ENCODE data around the gene TMPRSS7. TPM values are rescaled to one million over a fixed set of nuclear protein-coding genes. Genes with fewer than 3 reads are reported as not detected.
A peak's percentile ranks its signal among the peaks of the same experiment; 100 is the strongest.

TMPRSS7 gene
- total and polyA plus RNA-seq, 2 of the 8 experiments (the other 6 are each of a cell fraction or from before 2014, with no cell fraction given) = not detected

DNA sequence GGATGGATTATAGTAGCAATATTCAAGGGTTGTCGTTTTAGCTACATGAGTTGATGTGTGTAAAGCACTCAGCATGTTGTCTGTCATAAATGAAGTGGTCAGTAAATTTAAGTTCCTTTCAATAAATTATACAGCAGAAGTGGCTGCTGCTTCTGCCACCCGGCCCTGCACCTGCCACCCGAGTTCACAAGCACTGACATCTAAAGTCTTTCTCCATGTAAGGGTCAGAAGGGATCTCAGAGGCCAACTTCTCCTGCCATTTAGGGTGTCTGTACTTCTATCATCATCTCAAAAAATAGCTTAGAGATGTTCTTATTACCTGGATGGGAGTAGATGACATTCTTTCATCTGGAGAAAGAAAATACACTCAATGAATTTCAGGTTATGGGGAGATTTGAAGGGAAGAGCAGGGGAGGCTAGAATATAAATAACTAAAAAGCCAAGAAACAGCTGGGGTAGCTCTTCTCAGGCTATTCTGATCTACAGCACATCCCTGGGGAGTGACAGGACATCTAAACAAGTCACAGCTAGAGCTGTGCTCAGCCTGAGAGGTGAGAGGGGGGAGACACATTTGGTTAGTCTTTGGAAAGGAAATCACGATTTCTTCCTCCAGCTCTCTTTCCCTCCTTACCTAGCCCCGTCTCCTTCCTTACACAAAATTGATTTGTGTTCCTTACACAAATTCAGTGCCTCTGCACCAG lies 90.5 kb downstream of the TMPRSS7 start:
- Histone ChIP-seq H2BK15ac (ENCODE audit: low read length) (no peak overlapping the region), H4K91ac (replicated peaks; ENCODE audit: insufficient read length, low read length) (no peak overlapping the region), H2BK12ac (ENCODE audit: low read depth, low read length) (0 out of 2 replicates have a peak overlapping the region, but pooled peaks have one; percentile 11), H3K4me2 (ENCODE audit: insufficient read depth in 1 of 2, low read depth in 2 of 2, low read length in 2 of 2) (no peak overlapping the region; a peak in 1 of 4 replicates), H3K4ac (replicated peaks; ENCODE audit: insufficient read length, low read depth, low read length) (no peak overlapping the region), H2AK5ac (ENCODE audit: low read depth, low read length) (no peak overlapping the region), H2BK20ac (ENCODE audit: low read length) (no peak overlapping the region), H3K23ac (ENCODE audit: insufficient read length) (no peak overlapping the region), H4K8ac (ENCODE audit: extremely low read depth, insufficient read depth, low read length) (no peak overlapping the region), H2BK120ac (replicated peaks; ENCODE audit: low read depth, low read length) (no peak overlapping the region), H3K23me2 (ENCODE audit: low read depth, low read length) (no peaks in the 10 kb centered on the region), H3K9me3 (ENCODE audit: insufficient read depth in 2 of 2, low read depth in 1 of 2, low read length in 1 of 2) (no peaks in the 10 kb centered on the region), H3K27me3 (replicated peaks in 1 of 4; ENCODE audit: control insufficient read depth in 3 of 4, extremely low read depth in 1 of 4, insufficient read depth in 3 of 4, low read length in 3 of 4) (no peaks in the 10 kb centered on the region), H3K79me2 (ENCODE audit: control insufficient read depth in 1 of 2, insufficient read depth in 2 of 2, low read length in 2 of 2) (no peaks in the 10 kb centered on the region), H3K27ac (ENCODE audit: low read depth, low read length) (no peak overlapping the region), H3K9ac (replicated peaks in 1 of 4; ENCODE audit: extremely low read depth in 1 of 4, low read depth in 3 of 4, low read length in 3 of 4) (no peak overlapping the region), H3K36me3 (ENCODE audit: control insufficient read depth in 2 of 4, insufficient read depth in 4 of 4, low read length in 3 of 4) (no peaks in the 10 kb centered on the region; a peak in 1 of 8 replicates), H4K5ac (ENCODE audit: insufficient read length, low read depth, low read length) (no peak overlapping the region), H4K20me1 (replicated peaks in 1 of 2; ENCODE audit: control insufficient read depth in 1 of 2, insufficient read depth in 2 of 2, low read length in 2 of 2) (no peaks in the 10 kb centered on the region), H2AFZ (ENCODE audit: low read length) (no peak overlapping the region), H3K56ac (replicated peaks; ENCODE audit: insufficient read length, low read depth, low read length) (no peak overlapping the region), H3K14ac (ENCODE audit: insufficient read length) (no peak overlapping the region), H3K79me1 (ENCODE audit: low read depth, low read length) (no peaks in the 10 kb centered on the region), H3K4me1 (replicated peaks in 1 of 4; ENCODE audit: control insufficient read depth in 3 of 4, insufficient read depth in 4 of 4, low read length in 3 of 4) (peaks cover 0 to 16% (median 11%) of the 10 kb centered on the region in 4 experiments; a peak in 5 of 7 replicates), H3K4me3 (ENCODE audit: extremely low read depth in 1 of 4, insufficient read depth in 2 of 4, low read depth in 3 of 4, low read length in 4 of 4) (no peak overlapping the region), H2BK5ac (ENCODE audit: low read depth, low read length) (no peak overlapping the region), H3K18ac (ENCODE audit: extremely low read depth, low read length) (no peak overlapping the region; the same call in 1 of the 2 replicates)
- DNase-seq (ENCODE audit: low read depth in 1 of 2, low spot score in 2 of 2) = no peak
- no peak for FAIRE-seq
- ChIA-PET POLR2A (ENCODE audit: partially characterized antibody) (interaction anchor here (1.3 kb wide), 1 partner anchor 265 kb away, joined by 4 read pairs; no protein-coding TSS in a partner anchor), CTCF (ENCODE audit: partially characterized antibody) (interaction anchor here (0.6 to 5.1 kb wide), 13 partner anchors 9 to 910 kb away, joined by 3 to 31 read pairs (median 4); partner anchors contain the start of gene SLC9C1)
- WGBS, 2 experiments (ENCODE audit: extremely low coverage in 1 of 2, insufficient coverage in 1 of 2, insufficient read length in 1 of 2, insufficient replicate concordance in 2 of 2, low coverage in 1 of 2, low lambda C conversion rate in 2 of 2, missing lambda C conversion rate in 1 of 2) = 80% methylated on average over 4 of the region's 5 CpGs; no CpG with 5 or more reads in 1 of the 2 experiments
- no peak for TF ChIP-seq SP2 (IDR thresholded peaks at IDR 0.05; ENCODE audit: low read length)
- no peak for TF ChIP-seq SIRT6 (IDR thresholded peaks at IDR 0.05; ENCODE audit: low read length)
- TF ChIP-seq KDM5A (IDR thresholded peaks at IDR 0.05; ENCODE audit: low read length) = no peak
- no peak for TF ChIP-seq EZH2 (IDR thresholded peaks at IDR 0.05; ENCODE audit: low read depth, low read length, severe bottlenecking)
- TF ChIP-seq GTF2F1 (IDR thresholded peaks at IDR 0.05; ENCODE audit: borderline replicate concordance, low read depth, low read length) = no peak
- TF ChIP-seq KDM1A (IDR thresholded peaks at IDR 0.05; ENCODE audit: borderline replicate concordance, low read length) = no peak
- TF ChIP-seq, protein P1, sequence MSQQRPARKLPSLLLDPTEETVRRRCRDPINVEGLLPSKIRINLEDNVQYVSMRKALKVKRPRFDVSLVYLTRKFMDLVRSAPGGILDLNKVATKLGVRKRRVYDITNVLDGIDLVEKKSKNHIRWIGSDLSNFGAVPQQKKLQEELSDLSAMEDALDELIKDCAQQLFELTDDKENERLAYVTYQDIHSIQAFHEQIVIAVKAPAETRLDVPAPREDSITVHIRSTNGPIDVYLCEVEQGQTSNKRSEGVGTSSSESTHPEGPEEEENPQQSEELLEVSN (IDR thresholded peaks at IDR 0.05) = no peak
- TF ChIP-seq JUND (IDR thresholded peaks at IDR 0.05; ENCODE audit: low read length) = no peak
- no peak for TF ChIP-seq KDM4A (IDR thresholded peaks at IDR 0.05; ENCODE audit: low read depth, low read length, severe bottlenecking)
- TF ChIP-seq SIN3A (conservative IDR thresholded peaks at IDR 0.05 in 1 of 2, IDR thresholded peaks at IDR 0.05 in 1 of 2; ENCODE audit: low read depth in 1 of 2, low read length in 2 of 2) = no peak
- TF ChIP-seq BCL11A (IDR thresholded peaks at IDR 0.05; ENCODE audit: low read depth in 2 of 2, low read length in 2 of 2) = no peak
- TF ChIP-seq TAF7 (optimal IDR thresholded peaks at IDR 0.05; ENCODE audit: borderline replicate concordance, low read depth, low read length) = no peak
